NCI-H187 (cell line): ENCODE measurements around the gene C1orf146.
"Not testable (repeated sequence)": the region's sequence is repeated elsewhere in the genome, so short reads cannot be mapped to it uniquely, and the experiment has no call there.

Experiments used
- DNase-seq, 2 experiments: peaks; one replicate each; lab custom pipeline; 2025; lab: John Stamatoyannopoulos, UW

Gene C1orf146

GRCh38 chr1:92217721-92218120, at the start of gene C1orf146:
Gene C1orf146, plus strand, starts transcription at chr1:92217915. Its CDS starts 13,506 bp downstream, at chr1:92231421.
- no peak for DNase-seq

- DNase-seq, result no peak
These were observed 49.1 kb upstream of the C1orf146 start for GRCh38 chr1:92168657-92169056.

GRCh38 chr1:92169214-92170005, 48.3 kb upstream of the C1orf146 start:
- DNase-seq, result no peak

- no peak for DNase-seq
These were observed 33.1 kb upstream of the C1orf146 start for GRCh38 chr1:92184632-92185031.

- no peak for DNase-seq
These were observed 31.6 kb upstream of the C1orf146 start for GRCh38 chr1:92186081-92186480.

- DNase-seq, result no peak
These were observed 29.1 kb upstream of the C1orf146 start for GRCh38 chr1:92188436-92189255.

- DNase-seq, result no peak
These were observed 26.0 kb upstream of the C1orf146 start for GRCh38 chr1:92191726-92192125.

- DNase-seq, result no peak
These were observed 25.5 kb upstream of the C1orf146 start for GRCh38 chr1:92192246-92192645.

GRCh38 chr1:92194511-92194910, 23.2 kb upstream of the C1orf146 start:
- DNase-seq, result no peak

- DNase-seq, result no peak
These were observed 15.7 kb upstream of the C1orf146 start for GRCh38 chr1:92201973-92202372.

GRCh38 chr1:92203105-92203504, 14.6 kb upstream of the C1orf146 start:
- DNase-seq, result no peak

GRCh38 chr1:92210701-92211100, 7.0 kb upstream of the C1orf146 start:
- no peak for DNase-seq

GRCh38 chr1:92211166-92211565, 6.5 kb upstream of the C1orf146 start:
- DNase-seq, result no peak

- DNase-seq, result no peak
These were observed 844 bp downstream of the C1orf146 start for GRCh38 chr1:92218559-92218958.

- DNase-seq, result no peak
These were observed 1.3 kb downstream of the C1orf146 start for GRCh38 chr1:92219028-92219427.

GRCh38 chr1:92228401-92228800, 10.7 kb downstream of the C1orf146 start:
- no peak for DNase-seq

GRCh38 chr1:92230736-92231135, 13.0 kb downstream of the C1orf146 start:
- DNase-seq, result no peak

- no peak for DNase-seq
These were observed 22.3 kb downstream of the C1orf146 start for GRCh38 chr1:92240034-92240433.

GRCh38 chr1:92244376-92244775, 26.7 kb downstream of the C1orf146 start:
- DNase-seq, result no peak

GRCh38 chr1:92254714-92255113, 37.0 kb downstream of the C1orf146 start:
- not testable (repeated sequence) for DNase-seq

- no peak for DNase-seq
These were observed 41.6 kb downstream of the C1orf146 start for GRCh38 chr1:92259350-92259749.

GRCh38 chr1:92262516-92262915, 44.8 kb downstream of the C1orf146 start:
- DNase-seq, result no peak

GRCh38 chr1:92273039-92273438, 55.3 kb downstream of the C1orf146 start:
- no peak for DNase-seq
